ENCODE data around the gene SCN8A. TPM values are rescaled to one million over a fixed set of nuclear protein-coding genes. Genes with fewer than 3 reads are reported as not detected.

The SCN8A gene
- total and polyA plus RNA-seq, 12 donors: 0.01 to 1.6 (median 0.35) TPM; not detected in 1

- 86 to 87% methylated on average over 3 of the region's 3 CpGs for WGBS, 2 donors
- DNase-seq (no peak), ATAC-seq (no peak)
- H3K36me3 ChIP-seq: no peaks in the 10 kb centered on the region
- no peak overlapping the region for H3K4me3 ChIP-seq
- H3K9me3 ChIP-seq: no peaks in the 10 kb centered on the region
- intact Hi-C loops (cut with DNase I): no loop called here
- H3K4me1 ChIP-seq: no peaks in the 10 kb centered on the region
- no peak overlapping the region for H3K27ac ChIP-seq
- peaks cover 0 to 9% (median 0%) of the 10 kb centered on the region in 7 donors for H3K27me3 ChIP-seq
- TF ChIP-seq CTCF (IDR thresholded peaks at IDR 0.05): no peak
Measured at GRCh38 chr12:51626115-51626514, 35.1 kb downstream of the SCN8A start.

GRCh38 chr12:51626629-51627028, 35.6 kb downstream of the SCN8A start:
- H3K27me3 ChIP-seq: peaks cover 0 to 9% (median 0%) of the 10 kb centered on the region in 7 donors
- intact Hi-C loops (cut with DNase I): no loop called here

GRCh38 chr12:51630256-51630880, 39.3 kb downstream of the SCN8A start:
- 87 to 92% methylated on average over 7 of the region's 7 CpGs for WGBS, 2 donors
- Histone ChIP-seq H3K4me1 (no peaks in the 10 kb centered on the region), H3K9me3 (no peaks in the 10 kb centered on the region), H3K27ac (no peak overlapping the region), H3K4me3 (no peak overlapping the region), H3K36me3 (no peaks in the 10 kb centered on the region), H3K27me3 (peaks cover 0 to 9% (median 0%) of the 10 kb centered on the region in 7 donors)
- TF ChIP-seq CTCF (IDR thresholded peaks at IDR 0.05): no peak
- DNase-seq: no peak
- ATAC-seq: no peak
- intact Hi-C loops (cut with DNase I): no loop called here

More at GRCh38 chr12:51626629-51627028, 35.6 kb downstream of the SCN8A start:
- ATAC-seq: no peak
- TF ChIP-seq CTCF (IDR thresholded peaks at IDR 0.05): no peak
- Histone ChIP-seq H3K4me3 (no peak overlapping the region), H3K36me3 (no peaks in the 10 kb centered on the region), H3K27ac (no peak overlapping the region), H3K9me3 (no peaks in the 10 kb centered on the region), H3K4me1 (no peaks in the 10 kb centered on the region)
- DNase-seq: no peak

- no peak for TF ChIP-seq CTCF (IDR thresholded peaks at IDR 0.05)
- ATAC-seq: no peak
- H3K9me3 ChIP-seq: peaks cover 0 to 3% (median 0%) of the 10 kb centered on the region in 11 donors
- 71 to 74% methylated on average over 3 of the region's 3 CpGs for WGBS, 2 donors
- intact Hi-C loops (cut with DNase I): no loop called here
- H3K4me3 ChIP-seq: no peak overlapping the region
- no peaks in the 10 kb centered on the region for H3K36me3 ChIP-seq
- H3K27me3 ChIP-seq: peaks cover 0 to 9% (median 0%) of the 10 kb centered on the region in 7 donors
- no peaks in the 10 kb centered on the region for H3K4me1 ChIP-seq
- no peak overlapping the region for H3K27ac ChIP-seq
- no peak for DNase-seq
Measured at GRCh38 chr12:51630986-51631385, 40.0 kb downstream of the SCN8A start.

All from heart right ventricle (tissue), 16 donors.